GM12801 (cell line): ENCODE data around the gene DGKH.

Experiments
- CTCF ChIP-seq: IDR thresholded peaks from one replicate; pipeline ENCODE4 v1.5.1; 2011; ENCODE audit warnings: control low read depth; ENCODE audit not compliant: insufficient read length; ENCODE audit errors: extremely low read depth

The DGKH gene

DNA sequence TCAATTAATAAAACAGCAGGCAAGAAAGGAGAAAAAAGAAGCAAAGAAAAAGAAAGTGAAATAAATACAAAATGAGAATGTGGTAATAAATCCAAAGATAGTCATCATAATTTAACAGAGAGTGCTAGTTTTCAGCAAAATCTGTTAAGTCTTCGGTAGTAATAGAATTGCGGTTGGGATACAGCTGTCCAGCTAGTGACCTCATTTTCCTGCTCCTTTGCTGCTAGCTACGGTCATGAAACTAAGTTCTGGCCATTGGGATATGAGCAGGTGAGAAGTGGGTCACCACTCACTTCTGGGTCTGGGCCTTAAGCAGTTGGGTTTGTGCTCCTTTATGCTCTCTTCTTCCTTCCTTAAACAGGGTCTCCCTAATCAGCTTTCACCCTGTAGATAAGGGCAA lies 11.7 kb upstream of the DGKH start:
- TF ChIP-seq CTCF, result no peak

DNA sequence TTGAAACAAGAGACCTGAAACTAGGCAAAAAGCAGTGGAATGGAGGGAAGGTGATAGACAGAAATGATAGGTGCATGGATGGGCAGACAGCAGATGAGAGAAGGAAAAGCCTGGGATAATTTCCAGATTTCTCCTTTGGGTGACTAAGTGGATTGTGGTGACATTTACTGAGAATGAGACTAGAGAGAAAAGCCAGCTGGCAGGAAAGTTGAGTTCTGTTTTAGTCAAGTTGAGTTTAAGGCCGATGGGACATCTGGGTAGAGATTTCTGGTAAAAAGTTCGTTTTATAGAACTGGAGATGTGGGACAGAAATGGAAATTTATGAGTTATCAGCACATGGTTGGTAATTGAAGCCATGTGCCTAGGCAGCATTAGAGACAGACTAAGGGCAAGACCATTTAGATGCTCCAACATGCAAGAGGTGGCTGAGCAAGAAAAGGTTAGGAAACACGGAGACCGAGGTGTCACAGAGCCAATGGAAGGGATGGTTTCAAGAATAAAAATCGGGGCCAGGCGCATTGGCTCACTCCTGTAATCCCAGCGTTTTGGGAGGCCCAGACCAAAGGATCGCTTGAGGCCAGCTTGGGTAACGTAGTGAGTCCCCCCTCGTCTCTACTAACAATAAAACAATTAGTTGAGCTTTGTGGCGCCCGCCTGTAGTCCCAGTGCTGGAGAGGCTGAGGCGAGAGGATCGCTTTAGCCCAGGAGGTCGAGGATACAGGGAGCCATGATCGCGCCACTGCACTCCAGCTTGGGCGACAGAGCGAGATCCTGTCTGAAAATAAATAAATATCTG lies 9.6 kb upstream of the DGKH start:
- TF ChIP-seq CTCF, result no peak

- TF ChIP-seq CTCF, result no peak
These were observed 8.9 kb upstream of the DGKH start for GRCh38 chr13:42039457-42039945.

GRCh38 chr13:42039946-42040729 lies 8.3 kb upstream of the DGKH start:
- TF ChIP-seq CTCF, result no peak

DNA sequence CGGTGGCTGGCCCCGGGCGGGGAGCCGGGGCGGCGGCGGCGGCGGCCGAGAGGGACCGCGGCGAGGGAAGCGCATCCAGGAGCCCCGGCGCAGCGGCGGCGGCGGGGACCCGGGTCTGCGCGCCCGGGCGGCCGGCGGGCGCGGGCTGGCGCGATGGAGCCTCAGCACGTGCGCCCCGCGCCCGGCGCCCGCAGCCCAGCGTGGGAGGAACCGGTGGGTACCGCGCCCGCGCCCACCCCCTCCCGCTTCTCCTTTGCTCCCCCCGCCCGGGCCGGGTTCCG lies 7.8 kb upstream of the DGKH start:
- no peak for TF ChIP-seq CTCF

DNA sequence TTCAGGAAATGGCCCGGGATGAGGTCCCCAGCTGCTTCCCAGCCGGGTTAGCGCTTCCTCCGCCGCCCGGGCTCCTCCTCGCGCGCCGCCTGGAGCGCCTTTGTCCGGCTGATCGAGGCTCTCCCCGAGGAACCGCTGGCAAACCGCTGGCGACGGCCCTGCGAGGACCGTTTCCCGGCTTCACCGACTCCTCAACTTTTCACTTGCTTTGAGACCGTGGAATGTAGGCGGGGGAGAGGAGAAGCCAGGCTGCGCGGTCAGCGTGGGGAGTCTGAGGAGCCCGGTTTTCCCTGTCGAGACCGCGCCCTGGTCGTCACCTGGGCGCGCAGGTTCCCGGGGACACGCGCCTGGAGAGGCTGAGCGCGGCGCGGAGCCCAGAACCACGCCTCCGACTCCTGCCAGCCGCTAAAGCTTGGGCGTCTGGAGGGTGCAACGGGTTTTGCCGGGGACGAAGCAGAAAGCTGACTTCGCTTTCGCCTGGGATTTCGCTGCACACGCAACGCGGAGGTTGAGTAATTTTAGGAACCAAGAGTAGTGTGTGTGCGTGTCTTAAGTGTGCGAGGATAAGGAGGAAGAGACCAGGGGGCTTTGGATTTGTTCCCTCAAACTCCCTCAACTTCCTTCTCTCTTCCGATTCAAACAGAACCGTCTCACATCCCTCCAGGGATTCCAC lies 7.3 kb upstream of the DGKH start:
- TF ChIP-seq CTCF, result no peak

GRCh38 chr13:42041684-42042035 lies 6.8 kb upstream of the DGKH start:
- TF ChIP-seq CTCF, result no peak
